Stimulated activated CD8-positive, alpha-beta memory T cell treated with anti-CD3 and anti-CD28 coated beads, Interleukin-4, amount 100 ng/mL, for 1 hour (primary cell): Measurements from ENCODE around the gene PRC1.

Experiments
- DNase-seq, 2 donors: peaks; one replicate each; pipeline ENCODE4 v3.0.0-alpha.2; 2020; ENCODE audit warnings: low read depth in 2 of 2, low spot score in 1 of 2

Gene PRC1

GRCh38 chr15:90956274-90957030 lies 37.9 kb downstream of the PRC1 start:
- peak in 1 of 2 donors; percentile 35 for DNase-seq

GRCh38 chr15:90955624-90956273 lies 38.6 kb downstream of the PRC1 start:
- no peak for DNase-seq

GRCh38 chr15:90954712-90955623 lies 39.4 kb downstream of the PRC1 start, which contains the start of gene RCCD1:
Gene RCCD1 (plus strand): TSS chr15:90954884. CDS start chr15:90956735, 1,851 bp downstream.
- DNase-seq, result peak; percentile 53 to 74

GRCh38 chr15:90953947-90954711 lies 40.2 kb downstream of the PRC1 start:
- DNase-seq, result no peak

GRCh38 chr15:90952901-90953677 lies 41.2 kb downstream of the PRC1 start:
- DNase-seq, result no peak

GRCh38 chr15:90950676-90951075 lies 43.7 kb downstream of the PRC1 start:
- no peak for DNase-seq

- no peak for DNase-seq
These were observed 44.2 kb downstream of the PRC1 start for GRCh38 chr15:90949979-90950675.

GRCh38 chr15:90948506-90948905 lies 45.8 kb downstream of the PRC1 start:
- DNase-seq, result no peak

- DNase-seq, result no peak
These were observed 46.6 kb downstream of the PRC1 start for GRCh38 chr15:90947577-90948357.

GRCh38 chr15:90946941-90947576 lies 47.3 kb downstream of the PRC1 start:
- no peak for DNase-seq

GRCh38 chr15:90946538-90946937 lies 47.8 kb downstream of the PRC1 start:
- DNase-seq, result no peak

GRCh38 chr15:90945091-90945490 lies 49.2 kb downstream of the PRC1 start:
- DNase-seq, result no peak

- DNase-seq, result no peak
These were observed 51.8 kb downstream of the PRC1 start for GRCh38 chr15:90942354-90943120.

- DNase-seq, result no peak
These were observed 53.3 kb downstream of the PRC1 start for GRCh38 chr15:90941038-90941437.

- DNase-seq, result no peak
These were observed 54.6 kb downstream of the PRC1 start for GRCh38 chr15:90939756-90940155.

- no peak for DNase-seq
These were observed 56.1 kb downstream of the PRC1 start for GRCh38 chr15:90938261-90938660.

- no peak for DNase-seq
These were observed 57.5 kb downstream of the PRC1 start for GRCh38 chr15:90936823-90937222.
